Iris pigment epithelial cell (primary cell): ENCODE data around the gene VTA1.
"Not testable (repeated sequence)": the region's sequence is repeated elsewhere in the genome, so short reads cannot be mapped to it uniquely, and the experiment has no call there.

Experiments
- DNase-seq: peaks from one replicate; pipeline ENCODE4 v3.0.0-alpha.2; 2011; ENCODE audit warnings: low read depth

VTA1 gene

GRCh38 chr6:142146828-142147662, at the start of gene VTA1, which contains the start of gene NMBR:
Gene VTA1, plus strand, starts transcription at chr6:142147263. Its CDS starts 25 bp downstream, at chr6:142147288.
Gene NMBR, minus strand, starts transcription at chr6:142147122. Its CDS starts 58,464 bp downstream, at chr6:142088658.
- peak; percentile 100 for DNase-seq

- DNase-seq: not testable (repeated sequence)
These were observed 42.2 kb upstream of the VTA1 start for GRCh38 chr6:142104820-142105219.

GRCh38 chr6:142110820-142111219, 36.2 kb upstream of the VTA1 start:
- DNase-seq: not testable (repeated sequence)

- peak; percentile 70 for DNase-seq
These were observed 34.5 kb upstream of the VTA1 start for GRCh38 chr6:142112451-142113061.

GRCh38 chr6:142117366-142117765, 29.7 kb upstream of the VTA1 start:
- no peak for DNase-seq

GRCh38 chr6:142118328-142118727, 28.7 kb upstream of the VTA1 start:
- no peak for DNase-seq

GRCh38 chr6:142118925-142119324, 28.1 kb upstream of the VTA1 start:
- peak; percentile 2 for DNase-seq

- no peak for DNase-seq
These were observed 25.7 kb upstream of the VTA1 start for GRCh38 chr6:142121342-142121741.

- DNase-seq: no peak
These were observed 16.2 kb upstream of the VTA1 start for GRCh38 chr6:142130814-142131213.

- no peak for DNase-seq
These were observed 14.4 kb upstream of the VTA1 start, which contains the start of gene GJE1 for GRCh38 chr6:142132625-142133024. Gene GJE1, plus strand, starts transcription at chr6:142132925. Its CDS starts 234 bp downstream, at chr6:142133159.

GRCh38 chr6:142138876-142139275, 8.2 kb upstream of the VTA1 start:
- no peak for DNase-seq

- DNase-seq: not testable (repeated sequence)
These were observed 5.5 kb upstream of the VTA1 start for GRCh38 chr6:142141531-142141930.

- peak; percentile 80 for DNase-seq
These were observed 5.7 kb downstream of the VTA1 start for GRCh38 chr6:142152746-142153145.

- DNase-seq: no peak
These were observed 6.1 kb downstream of the VTA1 start for GRCh38 chr6:142153196-142153595.

GRCh38 chr6:142154336-142154735, 7.3 kb downstream of the VTA1 start:
- no peak for DNase-seq

- peak; percentile 12 for DNase-seq
These were observed 8.0 kb downstream of the VTA1 start for GRCh38 chr6:142155091-142155490.

GRCh38 chr6:142155895-142156757, 9.1 kb downstream of the VTA1 start:
- DNase-seq: peak; percentile 27

GRCh38 chr6:142156758-142157068, 9.7 kb downstream of the VTA1 start:
- DNase-seq: not testable (repeated sequence)

GRCh38 chr6:142162780-142163179, 15.7 kb downstream of the VTA1 start:
- no peak for DNase-seq

GRCh38 chr6:142165227-142165626, 18.2 kb downstream of the VTA1 start:
- DNase-seq: no peak

GRCh38 chr6:142167071-142167470, 20.0 kb downstream of the VTA1 start:
- DNase-seq: no peak

GRCh38 chr6:142167486-142167885, 20.4 kb downstream of the VTA1 start:
- DNase-seq: no peak
